K562 (cell line): ENCODE data around the gene BCAN. TPM values are rescaled to one million over a fixed set of nuclear protein-coding genes. Genes with fewer than 3 reads are reported as not detected.

Source experiments
- ATAC-seq: fragments of 200-7000 bp; cut with Tn5 transposase; 3 replicates; pipeline ENCODE4 v1.9.1; 2020; ENCODE audit warnings: moderate library complexity
- BruUV-seq: library from RNA; stranded (reverse); fragments of 400-500 nt; replicated peaks from 2 replicates; lab custom pipeline; 2021; lab: Mats Ljungman, UMichigan
- CTCF ChIA-PET: fragments of 300-600 bp; formaldehyde crosslinking; extraction: SDS; loops from one replicate; lab custom pipeline; 2021; ENCODE audit warnings: low intra/inter-chr PET ratio; lab: Yijun Ruan, JAX
- POLR2A ChIA-PET: fragments of 300-600, 350-650 bp; sonication (Branson Sonifier 250); formaldehyde crosslinking; extraction: SDS; loops from one replicate; lab custom pipeline; 2021; ENCODE audit warnings: antibody characterized with exemption, inconsistent platforms; lab: Yijun Ruan, JAX
- DNase-seq, 4 experiments: peaks; one replicate each; pipeline versions ENCODE4 v3.0.0 to v3.0.0-alpha.2; 2011 to 2018; ENCODE audit warnings: low spot score in 3 of 4, mixed read lengths in 3 of 4; ENCODE audit errors: extremely low read depth in 1 of 4
- FAIRE-seq: peaks from 2 replicates; lab custom pipeline; 2011; peaks lifted over from hg19 to GRCh38; lab: Jason Lieb, UNC
- H2AFZ ChIP-seq: 2 replicates; pipeline ENCODE4 v1.6.0; 2011; ENCODE audit warnings: low read depth, low read length, control low read depth, inconsistent platforms
- H3K27ac ChIP-seq: fragments of 200-600 bp; 3 replicates; pipeline ENCODE4 v1.8.0; 2011; ENCODE audit warnings: low read depth, mild to moderate bottlenecking, control low read depth, inconsistent platforms, low read length, moderate library complexity, mixed read lengths; ENCODE audit errors: extremely low read depth
- H3K27me3 ChIP-seq, 2 experiments: fragments of 300-600 bp in 1 of 2; 2 replicates in 1 of 2; 3 replicates in 1 of 2; pipeline versions ENCODE4 v1.6.0 to v1.8.0; 2011; ENCODE audit warnings: inconsistent platforms in 2 of 2, low read length in 2 of 2, mild to moderate bottlenecking in 1 of 2, mixed read lengths in 1 of 2, moderate library complexity in 1 of 2; ENCODE audit not compliant: control insufficient read depth in 2 of 2, insufficient read depth in 2 of 2
- H3K36me3 ChIP-seq: fragments of 300-600 bp; 3 replicates; pipeline ENCODE4 v1.8.0; 2011; ENCODE audit warnings: mild to moderate bottlenecking, low read length, inconsistent platforms; ENCODE audit not compliant: control insufficient read depth, insufficient read depth
- H3K4me1 ChIP-seq, 2 experiments: fragments of 200-600 bp in 1 of 2; replicated peaks in 1 of 2; 2 replicates in 1 of 2; 3 replicates in 1 of 2; pipeline versions ENCODE4 v1.5.1 to v1.8.0; 2011; ENCODE audit warnings: inconsistent platforms in 2 of 2, low read length in 2 of 2, mild to moderate bottlenecking in 1 of 2, mixed read lengths in 1 of 2, moderate library complexity in 1 of 2; ENCODE audit not compliant: control insufficient read depth in 2 of 2, insufficient read depth in 2 of 2
- H3K4me2 ChIP-seq: 2 replicates; pipeline ENCODE4 v1.6.1; 2011; ENCODE audit warnings: low read length, control low read depth, inconsistent platforms, mixed read lengths; ENCODE audit not compliant: insufficient read depth
- H3K4me3 ChIP-seq: fragments of 200-600 bp; sonication (generic), shearing (Covaris generic); 2 replicates; pipeline ENCODE4 v1.5.1; 2016; ENCODE audit warnings: control low read depth, inconsistent platforms
- H3K79me2 ChIP-seq: fragments of 200-600 bp; 3 replicates; pipeline ENCODE4 v1.8.0; 2011; ENCODE audit warnings: low read length, inconsistent platforms; ENCODE audit not compliant: control insufficient read depth, insufficient read depth
- H3K9ac ChIP-seq, 2 experiments: 2 replicates each; pipeline versions ENCODE4 v1.6.0 to v1.6.1; 2011; ENCODE audit warnings: low read depth in 2 of 2, low read length in 2 of 2, control low read depth in 1 of 2, inconsistent platforms in 1 of 2, mild to moderate bottlenecking in 1 of 2, mixed read lengths in 1 of 2; ENCODE audit not compliant: insufficient read depth in 1 of 2
- H3K9me1 ChIP-seq: one replicate; pipeline ENCODE4 v1.6.0; 2011; ENCODE audit warnings: inconsistent platforms, mild to moderate bottlenecking, low read length, moderate library complexity; ENCODE audit not compliant: control insufficient read depth, insufficient read depth
- H3K9me3 ChIP-seq: replicated peaks from 2 replicates; pipeline ENCODE4 v1.5.1; 2011; ENCODE audit warnings: low read depth, low read length, inconsistent platforms; ENCODE audit not compliant: control insufficient read depth, insufficient read depth
- H4K20me1 ChIP-seq: replicated peaks from 2 replicates; pipeline ENCODE4 v1.6.1; 2011; ENCODE audit warnings: low read length, inconsistent platforms, mixed read lengths; ENCODE audit not compliant: control insufficient read depth, insufficient read depth
- ARHGAP35 ChIP-seq: fragments of 450-650 bp; IDR thresholded peaks from 2 replicates; pipeline ENCODE4 v1.6.1; 2018; ENCODE audit not compliant: partially characterized antibody
- BDP1 ChIP-seq: IDR thresholded peaks from 3 replicates; pipeline ENCODE4 v1.6.1; 2011; ENCODE audit not compliant: insufficient read length, insufficient read depth
- ETV5 ChIP-seq: sonication (generic); formaldehyde crosslinking; IDR thresholded peaks from 2 replicates; pipeline ENCODE4 v1.4.0; 2020; ENCODE audit warnings: low read depth, mild to moderate bottlenecking, missing genetic modification reagents
- GABPA ChIP-seq: fragments of 200-800 bp; sonication (Bioruptor generic); conservative IDR thresholded peaks from 2 replicates; pipeline ENCODE4 v1.6.1; 2016; ENCODE audit warnings: low read depth, missing genetic modification characterization, missing compliant biosample characterization
- HDAC6 ChIP-seq: IDR thresholded peaks from 2 replicates; pipeline ENCODE4 v1.6.1; 2012; ENCODE audit warnings: low read depth, mild to moderate bottlenecking, control low read depth, inconsistent platforms, low read length, moderate library complexity
- MCM3 ChIP-seq: fragments of 450-650 bp; IDR thresholded peaks from 2 replicates; pipeline ENCODE4 v1.6.1; 2016
- MYNN ChIP-seq, 2 experiments: sonication (generic); formaldehyde crosslinking in 1 of 2; IDR thresholded peaks; 2 replicates each; pipeline versions ENCODE4 v1.5.0 to v1.6.1; 2016 to 2020; ENCODE audit warnings: antibody characterized with exemption in 1 of 2, missing genetic modification reagents in 1 of 2
- POLR2H ChIP-seq: IDR thresholded peaks from 2 replicates; pipeline ENCODE4 v1.6.1; 2016; ENCODE audit warnings: missing genetic modification characterization, low read depth, mild to moderate bottlenecking, control low read depth, missing compliant biosample characterization, moderate library complexity
- RFX7 ChIP-seq: fragments of 250-450 bp; sonication (Bioruptor Pico); IDR thresholded peaks from 2 replicates; pipeline ENCODE4 v1.5.1; 2021; ENCODE audit warnings: mild to moderate bottlenecking
- SMAD4 ChIP-seq: fragments of 250-450 bp; sonication (Bioruptor Pico); conservative IDR thresholded peaks from 2 replicates; pipeline ENCODE4 v1.8.0; 2021; ENCODE audit warnings: inconsistent platforms, mild to moderate bottlenecking, moderate library complexity
- SMARCC2 ChIP-seq: fragments of 450-650 bp; IDR thresholded peaks from 2 replicates; pipeline ENCODE4 v1.6.1; 2017; ENCODE audit warnings: antibody characterized with exemption, moderate library complexity, mild to moderate bottlenecking, low read depth
- SP1 ChIP-seq: sonication (generic); formaldehyde crosslinking; IDR thresholded peaks from 2 replicates; pipeline ENCODE4 v1.8.1; 2022; ENCODE audit warnings: mild to moderate bottlenecking, missing genetic modification reagents
- SREBF1 ChIP-seq: fragments of 150-350 bp; IDR thresholded peaks from 2 replicates; pipeline ENCODE4 v1.6.1; 2014; ENCODE audit warnings: antibody characterized with exemption, low read depth, low read length, borderline replicate concordance
- TCF7L2 ChIP-seq: fragments of 150-350 bp; IDR thresholded peaks from 2 replicates; pipeline ENCODE4 v1.6.1; 2016; ENCODE audit warnings: low read depth, mild to moderate bottlenecking, low read length, moderate library complexity
- ZFP36 ChIP-seq: fragments of 150-350 bp; IDR thresholded peaks from 2 replicates; pipeline ENCODE4 v1.6.1; 2018; ENCODE audit warnings: low read length, low read depth; ENCODE audit not compliant: partially characterized antibody
- ZNF445 ChIP-seq: fragments of 250-450 bp; sonication (Bioruptor Pico); IDR thresholded peaks from 2 replicates; pipeline ENCODE4 v1.4.0; 2020; ENCODE audit warnings: low read depth, mild to moderate bottlenecking, moderate library complexity
- ZNF512 ChIP-seq: IDR thresholded peaks from 2 replicates; pipeline ENCODE4 v1.6.1; 2016; ENCODE audit warnings: missing genetic modification characterization, missing compliant biosample characterization
- ZNF583 ChIP-seq: fragments of 250-450 bp; sonication (Bioruptor Pico); IDR thresholded peaks from 2 replicates; pipeline ENCODE4 v1.4.0; 2020
- WGBS: fragments of 100-300 bp; shearing (Covaris generic); methylation state at CpG from one replicate; pipeline ENCODE4 v1.1.6; 2016; ENCODE audit warnings: low coverage, mixed read lengths; ENCODE audit not compliant: insufficient coverage; ENCODE audit errors: missing lambda C conversion rate; 5-methylcytosine and 5-hydroxymethylcytosine counted together
- in situ Hi-C: fragments of 300-500 bp; cut with MboI; formaldehyde crosslinking; loops from 4 replicates; pipeline ENCODE4 v1.15.0; 2018; ENCODE audit warnings: inconsistent platforms, mixed read lengths
- intact Hi-C: fragments of 100-400 bp; cut with micrococcal nuclease; formaldehyde crosslinking; loops from 2 replicates; pipeline ENCODE4 v1.14.2; 2022
- polyA plus RNA-seq, 8 experiments: library from polyadenylated mRNA; depleted of rRNA in 4 of 8; stranded (reverse) in 5 of 8; unstranded in 3 of 8; fragments of >200 nt; fragmentation: Nextera tagmentation in 2 of 8; fragmentation: Illumina TruSeq in 1 of 8; extraction: Ambion mirVana in 2 of 8; extraction: Trizol in 1 of 8; gene quantifications; 2 replicates each; pipeline versions ENCODE4 v1.2.1 to v1.2.3, GENCODE V29; 2011 to 2014; ENCODE audit warnings: inconsistent platforms in 1 of 8, missing spikeins in 1 of 8
- total RNA-seq, 7 experiments: library from RNA; depleted of rRNA in 6 of 7; stranded (reverse); fragments of >200 nt in 6 of 7; fragmentation: Illumina TruSeq in 2 of 7; extraction: Trizol in 2 of 7; gene quantifications; 2 replicates each; pipeline versions ENCODE4 v1.2.1 to v1.2.3, GENCODE V29; 2011 to 2021; ENCODE audit warnings: low replicate concordance in 1 of 7
- TF ChIP-seq, protein P1 (sequence below): fragments of 450-650 bp; IDR thresholded peaks from 2 replicates; pipeline ENCODE4 v1.6.1; 2016; ENCODE audit warnings: low read depth, mild to moderate bottlenecking, moderate library complexity

The BCAN gene
- total and polyA plus RNA-seq, 9 of the 15 experiments (the other 6 are each of a cell fraction or from before 2014, with no cell fraction given): 0.04 to 0.33 (median 0.14) TPM; not detected in 5

DNA sequence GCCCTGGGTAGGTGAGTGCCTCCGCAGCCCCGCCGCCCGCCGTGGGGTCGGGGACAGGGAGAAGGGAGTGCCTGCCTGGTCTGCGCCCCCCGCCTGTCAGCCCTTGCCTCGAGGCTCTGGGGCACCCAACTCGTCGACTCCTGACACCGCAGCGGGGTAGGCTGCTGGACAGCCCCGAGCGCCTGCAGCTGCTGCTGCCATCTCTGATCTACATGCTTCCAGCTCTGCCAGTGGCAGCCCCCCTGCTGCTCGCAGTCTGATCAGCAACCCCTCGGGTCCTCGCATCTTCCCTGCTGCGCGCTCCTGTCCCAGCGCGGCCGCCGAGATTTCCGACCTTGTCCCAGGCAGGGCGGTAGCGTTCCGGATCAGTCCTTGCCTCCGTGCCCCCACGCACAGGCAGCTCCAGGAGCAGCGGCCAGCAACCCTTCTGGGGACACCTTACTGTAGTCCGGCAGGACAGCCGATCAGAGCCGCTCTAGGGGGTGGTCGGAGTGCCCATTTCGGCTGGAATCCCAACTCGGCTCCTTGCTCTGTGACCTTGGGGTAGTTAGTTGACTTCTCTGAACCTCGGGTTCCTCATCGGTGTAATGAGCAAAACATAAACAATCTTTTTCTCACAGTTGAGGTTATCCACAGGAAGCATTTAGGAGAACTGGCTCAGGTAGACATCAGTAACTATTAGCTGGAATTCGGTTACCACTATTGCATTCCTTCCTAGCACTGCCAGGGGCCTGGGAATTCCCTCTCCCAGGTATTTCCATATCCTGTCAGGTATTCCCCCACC lies 540 bp downstream of the BCAN start (continued):
- TF ChIP-seq ZNF512 (tag) (no peak), MYNN (IDR thresholded peaks at IDR 0.05) (0 out of 2 replicates have a peak, but pooled peaks have one; percentile 5), MYNN (CRISPR knock-in tag; IDR thresholded peaks at IDR 0.05) (no peak), ZFP36 (peak; percentile 61), ZNF583 (CRISPR knock-in tag) (no peak), ARHGAP35 (no peak)

GRCh38 chr1:156643049-156643777 lies 1.3 kb downstream of the BCAN start:
- no peak for DNase-seq
- intact Hi-C loops (no loop called here), in situ Hi-C loops (no loop called here)
- no peak overlapping the region for H3K27ac ChIP-seq
- ATAC-seq: no peak
- no peaks in the 10 kb centered on the region for H3K79me2 ChIP-seq
- peaks cover 43% of the 10 kb centered on the region for H3K36me3 ChIP-seq
- H3K4me2 ChIP-seq: no peak overlapping the region
- H3K27me3 ChIP-seq: no peaks in the 10 kb centered on the region
- no peak overlapping the region for H2AFZ ChIP-seq
- ChIA-PET CTCF (no interaction called here), POLR2A (interaction anchor here (0.5 to 3.4 kb wide), 10 partner anchors 7 to 171 kb away, joined by 3 to 21 read pairs (median 4); no protein-coding TSS in a partner anchor)
- peaks cover 47% of the 10 kb centered on the region for H4K20me1 ChIP-seq
- H3K4me3 ChIP-seq: no peak overlapping the region
- H3K4me1 ChIP-seq: peaks cover 0 to 26% of the 10 kb centered on the region in 2 experiments; a peak in 2 of 5 replicates
- H3K9me1 ChIP-seq: no peaks in the 10 kb centered on the region
- WGBS: 75% methylated on average over 4 of the region's 7 CpGs
- BruUV-seq: no TSS peak
- H3K9ac ChIP-seq: no peak overlapping the region
- FAIRE-seq: no peak
- no peaks in the 10 kb centered on the region for H3K9me3 ChIP-seq
- TF ChIP-seq GABPA (no peak), MCM3 (no peak), TCF7L2 (no peak), SMAD4 (no peak), HDAC6 (no peak), ETV5 (CRISPR knock-in tag) (no peak), POLR2H (tag) (no peak), SP1 (no peak), SREBF1 (no peak), RFX7 (no peak), BDP1 (no peak), ZNF445 (no peak), SMARCC2 (no peak)
- TF ChIP-seq, protein P1, sequence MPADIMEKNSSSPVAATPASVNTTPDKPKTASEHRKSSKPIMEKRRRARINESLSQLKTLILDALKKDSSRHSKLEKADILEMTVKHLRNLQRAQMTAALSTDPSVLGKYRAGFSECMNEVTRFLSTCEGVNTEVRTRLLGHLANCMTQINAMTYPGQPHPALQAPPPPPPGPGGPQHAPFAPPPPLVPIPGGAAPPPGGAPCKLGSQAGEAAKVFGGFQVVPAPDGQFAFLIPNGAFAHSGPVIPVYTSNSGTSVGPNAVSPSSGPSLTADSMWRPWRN: no peak
